Measurements from ENCODE around the gene CAMK2G.

GRCh38 chr10:73780966-73781365 is 93.4 kb downstream of the CAMK2G start:
- TF ChIP-seq CTCF (conservative IDR thresholded peaks at IDR 0.05): no peak
- TF ChIP-seq EZH2 (IDR thresholded peaks at IDR 0.05; ENCODE audit: low read depth): no peak
